Stimulated activated CD4-positive, alpha-beta T cell treated with anti-CD3 and anti-CD28 coated beads, Interleukin-1b, Interleukin-23, amount 100 ng/mL, for 4 hours (primary cell): ENCODE results near the gene PRX.
"Not testable (repeated sequence)": the region's sequence is repeated elsewhere in the genome, so short reads cannot be mapped to it uniquely, and the experiment has no call there.

Experiments used
- DNase-seq, 2 donors: peaks; one replicate each; pipeline ENCODE4 v3.0.0-alpha.2; 2020; ENCODE audit warnings: low read depth in 2 of 2

The PRX gene

GRCh38 chr19:40392123-40392522 lies 21.1 kb downstream of the PRX start:
- DNase-seq: no peak

DNA sequence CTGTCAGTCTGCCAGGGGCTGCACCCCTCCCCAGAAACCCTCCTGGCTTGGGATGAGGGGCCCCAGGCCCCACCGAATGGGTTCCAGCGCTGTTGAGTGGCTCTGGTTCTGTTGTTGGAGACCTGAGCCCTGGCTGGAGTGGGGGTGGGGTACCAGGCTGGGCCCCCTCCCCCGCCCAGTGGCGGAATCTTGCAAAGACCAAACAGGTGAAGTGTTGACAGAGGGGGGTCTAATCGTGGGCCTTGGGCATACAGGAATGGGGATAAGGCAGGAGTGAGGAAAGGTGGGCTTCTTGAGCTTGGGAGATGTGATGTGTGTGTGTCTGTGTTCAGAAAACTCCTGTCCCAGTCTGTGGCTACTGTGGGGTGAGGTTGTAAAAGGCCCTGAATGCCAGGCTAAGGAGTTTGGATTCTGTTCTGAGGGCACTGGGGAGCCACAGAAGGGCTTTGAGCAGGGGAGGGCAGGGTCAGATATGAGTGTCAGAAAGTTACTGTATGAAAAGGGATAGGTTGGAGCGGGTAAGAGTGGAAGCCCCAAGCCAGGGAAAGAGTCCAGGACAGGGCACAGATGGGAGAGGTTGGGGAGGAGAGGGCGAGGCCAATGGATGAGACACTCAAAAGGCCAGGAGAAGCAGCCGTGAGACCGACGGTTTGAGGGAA lies 23.0 kb downstream of the PRX start, which contains the start of gene HIPK4:
TSS of gene HIPK4 (minus strand) at position 98 of the 659 bp plus-strand sequence. CDS start 279 bp downstream, outside the sequence.
- DNase-seq: no peak

DNA sequence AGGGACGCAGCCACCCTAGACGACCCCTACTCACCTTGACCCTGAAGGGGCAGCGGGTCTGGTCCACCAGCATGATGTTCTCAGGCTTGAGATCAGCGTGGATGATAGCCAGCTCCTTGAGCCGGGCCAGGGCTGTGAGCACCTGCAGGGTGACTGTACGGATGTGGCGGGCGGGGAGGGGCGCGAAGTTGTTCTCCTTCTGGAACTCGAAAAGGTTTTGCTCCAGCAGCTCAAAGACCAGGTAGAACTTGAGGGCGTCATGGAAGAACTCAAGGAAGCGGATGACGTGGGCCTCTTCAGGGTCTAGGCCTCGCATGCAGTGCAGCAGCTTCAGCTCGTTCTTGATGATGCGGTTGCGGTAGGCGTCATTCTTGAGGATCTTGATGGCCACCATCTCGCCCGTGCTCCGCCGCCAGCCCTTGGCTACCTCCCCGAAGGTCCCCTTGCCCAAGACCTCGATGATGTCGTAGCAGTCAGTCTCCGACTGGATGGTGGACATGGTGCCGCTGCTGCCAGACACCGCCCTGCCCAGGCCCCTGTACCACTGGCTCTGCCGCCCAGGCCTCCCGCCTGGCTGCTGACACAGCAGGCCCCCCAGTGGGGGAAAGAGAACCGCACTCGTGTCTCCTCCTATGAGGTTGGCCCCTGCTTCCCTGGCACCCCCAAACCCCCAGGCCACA lies 23.6 kb downstream of the PRX start:
- DNase-seq: no peak

DNA sequence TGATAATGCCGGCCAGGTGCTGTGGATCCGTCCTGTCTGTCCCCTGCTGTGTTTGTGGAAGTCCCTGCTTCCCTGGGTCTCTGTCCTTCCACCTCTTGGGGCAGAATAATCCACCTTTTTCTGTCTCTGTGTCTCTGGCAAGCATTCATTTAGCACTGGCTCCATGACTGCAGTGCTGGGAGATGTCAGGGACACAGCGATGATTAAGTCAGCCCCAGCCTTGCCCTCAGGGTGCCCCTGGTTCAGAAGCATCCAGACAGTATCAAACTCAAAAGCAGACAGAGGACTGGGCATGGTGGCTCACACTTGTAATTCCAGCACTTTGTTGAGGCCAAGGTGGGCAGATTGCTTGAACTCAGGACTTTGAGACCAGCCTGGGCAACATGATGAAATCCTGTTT lies 24.7 kb downstream of the PRX start:
- no peak for DNase-seq

GRCh38 chr19:40387155-40387554 lies 26.0 kb downstream of the PRX start:
- no peak for DNase-seq

- no peak for DNase-seq
Measured at GRCh38 chr19:40383668-40384248, 29.4 kb downstream of the PRX start.

DNA sequence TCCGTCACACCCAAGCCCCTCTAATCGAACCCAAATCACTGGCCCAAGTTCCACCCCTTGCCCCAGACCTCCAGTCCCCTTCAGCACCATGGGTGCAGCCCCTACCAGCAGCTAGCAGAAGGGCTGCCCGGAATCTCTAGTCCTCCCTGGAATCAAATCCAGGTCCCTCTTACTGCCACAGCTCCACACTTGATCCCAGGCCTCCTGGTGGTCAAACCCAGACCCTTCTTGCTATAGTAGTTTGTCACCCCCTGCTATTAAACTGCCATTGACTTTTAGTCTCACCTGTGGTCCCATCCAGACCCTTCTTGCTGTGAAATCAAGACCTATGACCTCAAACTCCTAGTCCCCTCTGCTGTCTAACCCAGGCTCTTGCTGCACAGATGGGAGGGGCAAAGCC lies 31.9 kb downstream of the PRX start:
- DNase-seq: no peak

DNA sequence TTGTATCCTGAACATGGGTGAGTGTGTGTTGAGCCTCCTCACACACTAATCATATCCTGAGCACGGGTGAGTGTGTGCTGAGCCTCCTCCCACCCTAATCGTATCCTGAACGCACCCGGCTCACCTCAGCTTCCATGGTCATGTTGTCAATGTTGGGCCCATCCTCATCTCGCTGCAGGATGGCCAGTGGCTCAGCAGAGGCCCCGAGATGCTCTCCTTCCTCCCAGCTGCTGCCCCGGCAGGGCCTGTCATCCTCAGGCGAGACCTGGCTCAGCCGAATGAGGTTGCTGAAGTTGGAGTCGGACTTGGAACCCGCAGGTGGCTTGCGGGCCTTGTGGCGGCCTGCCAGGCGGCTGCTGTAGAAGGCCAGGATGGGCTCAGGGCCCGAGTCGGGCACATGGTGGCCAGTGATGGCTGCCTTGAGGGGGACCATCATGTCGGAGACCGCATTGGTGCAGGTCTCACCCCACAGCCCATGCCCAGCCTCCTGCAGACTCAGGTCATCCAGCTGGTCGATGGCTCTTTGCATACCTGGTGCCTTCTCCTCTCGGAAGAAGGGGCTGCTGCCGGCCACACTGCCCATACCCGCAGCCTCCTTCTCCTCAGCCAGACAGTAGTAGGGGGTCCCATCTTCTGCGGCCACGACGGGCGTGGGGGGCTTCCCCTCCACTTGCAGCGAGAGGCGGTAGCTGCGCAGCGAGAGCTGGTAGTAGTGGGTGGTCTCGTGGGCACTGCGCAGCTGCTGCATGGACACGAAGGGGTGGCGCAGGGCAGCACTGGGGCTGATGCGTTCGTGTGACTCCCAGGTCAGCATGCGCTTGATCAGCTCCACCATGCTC lies 32.8 kb downstream of the PRX start:
- DNase-seq: no peak

GRCh38 chr19:40379446-40380198 lies 33.6 kb downstream of the PRX start:
- DNase-seq: no peak

GRCh38 chr19:40378509-40378908 lies 34.7 kb downstream of the PRX start:
- DNase-seq: no peak

- no peak for DNase-seq
Measured at GRCh38 chr19:40377876-40378385, 35.2 kb downstream of the PRX start.

- no peak for DNase-seq
Measured at GRCh38 chr19:40376286-40376862, 36.8 kb downstream of the PRX start.

DNA sequence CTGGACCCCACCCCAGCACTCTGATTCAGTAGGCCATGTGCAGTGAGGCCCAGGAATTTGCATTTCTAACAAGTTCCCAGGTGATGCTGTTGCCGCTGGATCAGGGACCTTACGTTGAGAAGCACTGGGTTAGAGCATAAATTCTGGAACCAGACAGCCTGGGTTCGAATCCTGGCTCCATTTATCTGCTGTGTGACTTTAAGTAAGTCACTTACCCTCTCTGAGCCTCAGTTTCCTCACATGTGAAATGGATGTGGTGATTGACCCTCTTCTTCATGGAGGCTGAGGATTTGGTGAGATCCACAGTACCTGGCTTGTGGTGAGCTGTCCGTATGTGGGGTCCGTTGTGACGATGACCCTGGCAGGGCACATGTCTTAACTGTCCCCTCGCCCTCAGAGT lies 39.1 kb downstream of the PRX start:
- DNase-seq: no peak

- DNase-seq: no peak
Measured at GRCh38 chr19:40371802-40372122, 41.4 kb downstream of the PRX start.

- no peak for DNase-seq
Measured at GRCh38 chr19:40370997-40371801, 42.0 kb downstream of the PRX start.

GRCh38 chr19:40370253-40370652 lies 42.9 kb downstream of the PRX start:
- not testable (repeated sequence) for DNase-seq

- DNase-seq: no peak
Measured at GRCh38 chr19:40369797-40370196, 43.4 kb downstream of the PRX start.

DNA sequence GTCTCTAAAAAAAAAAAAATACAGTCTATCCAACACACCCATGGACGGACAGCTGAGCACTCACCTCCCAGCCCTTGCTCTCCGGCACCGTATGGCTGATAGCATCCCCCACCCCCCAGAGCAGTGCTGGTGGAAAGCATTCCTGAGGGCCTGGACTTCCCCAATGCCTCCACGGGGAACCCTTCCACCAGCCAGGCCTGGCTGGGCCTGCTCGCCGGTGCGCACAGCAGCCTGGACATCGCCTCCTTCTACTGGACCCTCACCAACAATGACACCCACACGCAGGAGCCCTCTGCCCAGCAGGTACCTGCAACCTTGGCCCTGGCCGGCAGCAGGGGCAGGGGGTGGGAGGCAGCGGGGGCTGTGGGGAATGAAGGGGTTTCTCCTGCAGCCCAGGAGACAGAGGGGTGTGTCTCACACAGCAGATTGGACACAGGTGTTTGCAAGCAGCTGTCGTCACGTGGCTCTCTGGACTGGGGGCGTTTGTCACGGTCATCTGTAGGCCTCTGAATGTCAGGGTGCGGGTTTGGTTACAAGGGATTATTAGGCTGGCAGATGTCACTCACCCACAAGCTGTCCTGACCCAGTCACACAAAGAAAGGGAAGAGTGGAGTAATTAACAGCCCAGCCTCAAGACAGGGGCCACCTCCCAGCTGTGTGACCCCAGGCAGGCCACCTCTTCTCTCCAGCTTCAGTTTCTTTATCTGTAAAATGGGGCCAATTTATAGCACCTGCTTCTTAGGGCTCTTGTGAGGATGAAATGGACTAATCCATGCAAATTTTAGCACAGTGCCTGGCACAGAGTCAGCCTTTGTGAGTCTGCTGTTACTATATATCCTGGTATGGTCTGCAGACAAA lies 45.4 kb downstream of the PRX start:
- DNase-seq: no peak
